HG03342 (cell line): ENCODE data around the gene CYP2R1.
"Not testable (repeated sequence)": the region's sequence is repeated elsewhere in the genome, so short reads cannot be mapped to it uniquely, and the experiment has no call there.

ENCODE experiments used
- ATAC-seq: cut with Tn5 transposase; IDR thresholded peaks from one replicate; pipeline ENCODE4 v1.9.1; 2021; ENCODE audit warnings: mild to moderate bottlenecking, moderate library complexity; ENCODE audit not compliant: unreplicated experiment

The CYP2R1 gene

GRCh38 chr11:14892577-14892976 lies 546 bp upstream of the CYP2R1 start:
- no peak for ATAC-seq

GRCh38 chr11:14891143-14892035 lies 642 bp downstream of the CYP2R1 start:
- ATAC-seq: peak; percentile 48

DNA sequence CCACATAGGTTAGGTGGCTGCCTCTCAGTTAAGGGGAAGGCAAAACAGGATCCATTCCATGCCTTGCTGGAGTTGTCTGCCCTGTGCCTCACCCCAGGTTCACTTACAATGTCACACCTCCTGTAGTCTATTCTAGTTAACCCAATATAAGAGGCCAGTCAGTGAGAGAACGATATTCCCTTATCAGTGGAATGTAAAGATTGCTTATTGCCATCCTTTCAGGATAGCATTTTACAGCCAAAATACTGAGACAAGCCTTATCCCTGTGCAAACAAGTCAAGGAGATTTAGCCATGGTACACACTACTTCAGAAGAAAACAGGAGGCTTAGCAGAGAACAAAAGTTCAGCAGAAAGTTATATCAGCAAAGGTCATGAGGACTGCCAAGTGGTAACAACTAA lies 5.5 kb downstream of the CYP2R1 start:
- no peak for ATAC-seq

GRCh38 chr11:14884667-14885273 lies 7.3 kb downstream of the CYP2R1 start:
- no peak for ATAC-seq

DNA sequence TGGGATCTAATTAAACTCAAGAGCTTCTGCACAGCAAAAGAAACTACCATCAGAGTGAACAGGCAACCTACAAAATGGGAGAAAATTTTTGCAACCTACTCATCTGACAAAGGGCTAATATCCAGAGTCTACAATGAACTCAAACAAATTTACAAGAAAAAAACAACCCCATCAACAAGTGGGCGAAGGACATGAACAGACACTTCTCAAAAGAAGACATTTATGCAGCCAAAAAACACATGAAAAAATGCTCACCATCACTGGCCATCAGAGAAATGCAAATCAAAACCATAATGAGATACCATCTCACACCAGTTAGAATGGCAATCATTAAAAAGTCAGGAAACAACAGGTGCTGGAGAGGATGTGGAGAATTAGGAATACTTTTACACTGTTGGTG lies 8.3 kb downstream of the CYP2R1 start:
- ATAC-seq: not testable (repeated sequence)

GRCh38 chr11:14882196-14882595 lies 9.8 kb downstream of the CYP2R1 start:
- no peak for ATAC-seq

DNA sequence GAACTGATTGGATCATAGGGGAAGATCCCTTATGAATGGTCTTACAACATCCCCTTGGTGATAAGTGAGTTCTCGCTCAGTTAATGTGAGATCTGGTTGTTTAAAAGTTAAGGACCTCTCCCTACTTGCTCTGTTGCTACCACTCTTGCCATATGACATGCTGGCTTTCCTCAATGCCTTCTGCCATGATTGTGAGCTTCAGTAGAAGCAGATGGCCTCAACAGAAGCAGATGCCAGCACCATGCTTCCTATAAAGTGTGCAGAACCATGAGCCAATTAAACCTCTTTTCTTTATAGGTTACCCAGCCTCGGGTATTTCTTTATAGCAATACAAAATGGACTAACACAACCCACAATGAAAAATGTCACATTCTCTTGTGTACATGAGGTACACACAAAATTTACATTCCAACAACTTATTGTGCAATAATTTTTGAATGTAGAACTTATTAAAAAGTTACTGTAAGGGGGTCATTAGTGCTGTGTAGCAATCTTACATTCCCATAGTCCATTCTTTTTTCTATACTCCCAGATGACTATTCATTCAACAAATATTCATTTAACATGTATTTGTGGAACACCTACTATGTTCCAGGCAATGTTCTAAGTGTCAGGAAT lies 10.3 kb downstream of the CYP2R1 start:
- no peak for ATAC-seq

GRCh38 chr11:14875163-14875562 lies 16.9 kb downstream of the CYP2R1 start:
- ATAC-seq: no peak

DNA sequence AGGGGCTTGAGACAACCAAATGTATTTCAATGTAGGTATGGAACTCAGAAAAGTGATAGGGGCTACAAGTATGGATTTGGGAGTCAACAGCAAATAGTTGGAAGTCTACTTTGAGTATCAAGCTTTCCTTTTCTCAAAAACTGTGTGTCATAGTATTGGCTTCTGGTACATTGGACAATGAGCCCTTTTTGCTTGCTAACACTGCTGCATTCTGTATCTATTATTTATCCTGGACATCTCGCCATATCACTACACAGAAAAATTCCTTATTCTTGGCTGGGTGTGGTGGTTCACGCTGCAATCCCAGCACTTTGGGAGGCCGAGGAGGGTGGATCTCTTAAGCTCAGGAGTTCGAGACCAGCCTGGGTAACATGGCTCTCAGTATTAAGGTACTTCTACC lies 18.4 kb downstream of the CYP2R1 start:
- no peak for ATAC-seq

DNA sequence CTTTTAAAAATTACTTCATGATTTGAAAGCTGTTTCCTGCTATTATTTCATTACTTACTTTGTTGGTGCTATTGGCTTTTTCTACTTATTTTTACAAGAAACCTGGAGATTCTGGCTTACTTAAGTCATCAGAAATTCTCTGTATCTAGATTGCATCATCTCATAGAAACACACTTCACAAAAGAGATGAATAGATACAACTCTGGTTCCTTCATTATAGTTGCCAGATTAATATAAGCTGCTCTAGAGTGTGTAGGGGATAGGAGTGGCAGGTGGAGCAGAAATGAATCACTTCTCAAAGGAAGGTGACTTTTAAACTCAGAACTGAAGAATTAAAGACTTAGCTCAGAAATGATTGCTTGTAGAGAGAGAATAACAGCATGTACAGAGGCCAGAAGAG lies 20.0 kb downstream of the CYP2R1 start:
- ATAC-seq: no peak

DNA sequence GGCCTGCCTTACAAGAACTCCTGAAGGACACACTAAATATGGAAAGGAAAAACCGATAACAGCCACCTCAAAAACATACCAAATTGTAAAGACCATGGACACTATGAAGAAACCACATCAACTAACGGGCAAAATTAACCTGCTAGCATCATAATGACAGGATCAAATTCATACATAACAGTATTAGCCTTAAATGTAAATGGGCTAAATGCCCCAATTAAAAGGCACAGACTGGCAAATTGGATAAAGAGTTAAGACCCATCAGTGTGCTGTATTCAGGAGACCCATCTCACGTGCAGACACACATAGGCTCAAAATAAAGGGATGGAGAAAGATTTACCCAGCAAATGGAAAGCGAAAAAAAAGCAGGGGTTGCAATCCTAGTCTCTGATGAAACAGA lies 28.3 kb downstream of the CYP2R1 start:
- not testable (repeated sequence) for ATAC-seq

- no peak for ATAC-seq
These were observed 30.4 kb downstream of the CYP2R1 start for GRCh38 chr11:14861680-14862079.

- ATAC-seq: no peak
These were observed 31.5 kb downstream of the CYP2R1 start for GRCh38 chr11:14860511-14860910.

GRCh38 chr11:14858404-14858803 lies 33.6 kb downstream of the CYP2R1 start:
- ATAC-seq: no peak

DNA sequence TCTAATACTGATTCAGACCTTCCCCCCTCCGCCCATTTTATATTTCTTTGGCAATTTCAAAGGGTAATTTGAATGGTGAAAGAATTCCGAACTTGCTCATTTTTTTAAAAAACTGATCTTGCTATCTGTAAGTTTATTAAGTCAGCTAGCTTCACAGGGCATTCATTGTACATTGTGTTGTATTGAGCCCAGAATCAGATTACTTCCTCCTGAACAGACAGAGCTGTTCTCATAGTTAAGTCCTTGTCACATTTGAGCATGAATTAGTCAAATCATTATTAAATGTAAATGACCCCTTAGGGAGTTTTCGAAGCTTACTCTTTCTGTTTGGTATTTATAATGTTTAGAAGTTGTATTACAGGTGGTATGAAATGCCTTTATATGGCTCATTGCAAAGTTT lies 34.4 kb downstream of the CYP2R1 start:
- ATAC-seq: no peak

DNA sequence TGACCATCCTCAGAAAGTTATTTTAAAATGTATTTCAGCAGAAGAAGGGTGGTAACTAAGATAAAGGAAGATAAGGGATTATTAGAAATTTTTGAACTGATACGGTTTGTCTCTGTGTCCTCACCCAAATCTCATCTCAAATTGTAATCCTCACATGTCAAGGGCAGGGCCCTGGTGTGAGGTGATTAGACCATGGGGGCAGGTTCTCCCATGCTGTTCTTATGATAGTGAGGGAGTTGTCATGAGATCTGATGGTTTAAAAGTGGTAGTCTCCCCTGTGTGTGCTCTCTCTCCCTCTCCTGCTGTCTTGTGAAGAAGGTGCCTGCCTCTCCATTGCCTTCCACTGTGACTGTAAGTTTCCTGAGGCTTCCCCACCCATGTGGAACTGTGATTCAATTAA lies 36.1 kb downstream of the CYP2R1 start:
- no peak for ATAC-seq

DNA sequence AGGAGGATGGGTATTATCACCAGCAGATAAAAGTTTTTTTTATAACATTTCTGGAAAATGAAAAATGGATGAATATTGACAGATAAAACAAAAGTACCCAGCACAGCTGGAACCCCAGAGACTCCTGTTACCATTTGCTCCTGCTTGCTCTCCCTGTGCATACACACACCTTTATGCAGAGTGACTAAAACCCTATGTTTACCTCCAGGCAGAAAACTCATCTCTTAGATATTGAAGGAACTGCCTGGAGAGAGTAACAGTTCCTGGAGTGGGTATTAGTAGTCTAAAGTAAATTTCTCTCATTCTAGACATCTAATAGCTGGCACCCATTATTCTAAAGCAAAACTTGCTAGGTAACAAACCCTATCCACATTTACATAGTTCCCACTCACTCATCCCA lies 38.0 kb downstream of the CYP2R1 start:
- ATAC-seq: no peak

DNA sequence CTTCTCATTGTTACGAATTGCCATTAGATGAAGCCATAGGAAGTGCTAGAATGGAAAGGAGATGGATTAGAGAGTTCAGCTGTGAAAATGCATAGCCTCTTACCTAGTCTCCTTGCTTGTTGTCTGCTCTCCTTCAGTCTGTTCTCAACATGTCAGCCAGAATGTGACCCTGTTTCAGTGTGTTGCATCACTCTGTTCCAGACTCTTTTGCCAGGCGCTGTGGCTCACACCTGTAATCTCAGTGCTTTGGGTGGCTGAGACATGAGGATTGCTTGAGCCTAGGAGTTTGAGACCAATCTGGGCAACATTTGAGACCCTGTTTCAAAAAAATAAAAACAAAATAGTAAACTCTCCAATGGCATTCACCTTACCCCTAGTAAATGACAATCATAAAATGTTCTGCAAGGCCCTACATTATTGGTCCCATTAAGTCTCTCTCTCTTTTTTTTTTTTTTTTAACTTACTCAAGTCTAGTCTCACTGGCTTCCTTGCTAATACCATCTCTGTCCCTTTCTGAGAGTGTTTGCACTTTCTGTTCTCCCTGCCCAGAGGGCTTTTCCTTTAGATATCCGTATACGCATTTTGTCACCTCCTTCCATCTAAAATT lies 39.4 kb downstream of the CYP2R1 start:
- no peak for ATAC-seq

DNA sequence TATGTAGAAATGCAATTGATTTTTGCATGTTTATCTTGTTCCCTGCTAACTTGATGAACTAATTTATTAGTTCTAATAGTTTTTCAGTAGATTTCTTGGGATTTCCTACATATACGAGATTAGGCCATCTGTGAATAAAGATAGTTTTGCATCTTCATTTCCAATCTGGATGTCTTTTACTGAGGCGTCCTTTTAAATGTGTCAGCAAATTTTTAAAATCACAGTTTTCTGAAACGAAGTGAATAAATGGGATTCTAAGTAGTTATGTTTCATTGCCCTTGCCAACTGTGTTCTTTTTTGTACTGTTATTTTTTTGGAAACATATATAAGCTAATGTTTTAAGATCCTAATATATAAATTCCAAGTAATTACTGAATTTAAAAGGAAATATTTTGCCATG lies 50.0 kb downstream of the CYP2R1 start:
- no peak for ATAC-seq

- ATAC-seq: no peak
These were observed 56.2 kb downstream of the CYP2R1 start for GRCh38 chr11:14835496-14836492.
